ENCODE results near the gene SUFU.
A peak's percentile ranks its signal among the peaks of the same experiment; 100 is the strongest.

Gene SUFU

DNA sequence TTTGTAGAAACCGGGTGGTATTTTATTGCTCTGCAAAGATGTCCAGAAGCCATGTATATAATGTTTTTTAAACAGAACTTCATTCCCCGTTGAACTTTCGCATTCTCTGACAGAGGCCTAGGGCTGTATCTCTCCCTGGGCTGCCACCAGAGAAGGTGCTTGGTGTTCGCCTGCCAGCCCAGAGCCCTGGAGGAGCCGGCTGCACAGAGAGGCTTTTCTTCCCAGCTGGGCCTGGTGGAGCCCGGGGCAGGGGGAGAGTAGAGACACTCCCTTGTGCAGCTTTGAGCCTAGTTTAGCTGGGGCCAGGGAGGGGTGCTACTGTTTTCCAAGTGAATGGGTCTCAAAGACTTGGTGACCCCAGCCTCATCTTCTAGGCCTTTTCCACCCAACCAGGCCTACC lies 126.9 kb downstream of the SUFU start:
- Histone ChIP-seq H3K27ac (ENCODE audit: insufficient read depth, low read length, poor library complexity, severe bottlenecking) (no peak overlapping the region), H3K4me3 (ENCODE audit: insufficient read depth, low read depth, low read length, poor library complexity, severe bottlenecking) (no peak overlapping the region), H3K4me1 (ENCODE audit: control insufficient read depth, insufficient read depth, low read length, poor library complexity, severe bottlenecking) (peaks cover 31% of the 10 kb centered on the region), H3K9me3 (ENCODE audit: control insufficient read depth, low read length) (no peaks in the 10 kb centered on the region), H3K36me3 (ENCODE audit: control insufficient read depth, insufficient read depth, low read length) (peaks cover 18% of the 10 kb centered on the region), H3K27me3 (replicated peaks; ENCODE audit: control insufficient read depth, insufficient read depth, low read length, poor library complexity, severe bottlenecking) (no peaks in the 10 kb centered on the region)
- no peak for DNase-seq

- peaks cover 18% of the 10 kb centered on the region for H3K36me3 ChIP-seq (ENCODE audit: control insufficient read depth, insufficient read depth, low read length)
- H3K27ac ChIP-seq (ENCODE audit: insufficient read depth, low read length, poor library complexity, severe bottlenecking) = peak overlapping the region; percentile 43
- H3K9me3 ChIP-seq (ENCODE audit: control insufficient read depth, low read length) = no peaks in the 10 kb centered on the region
- DNase-seq = no peak
- H3K27me3 ChIP-seq (replicated peaks; ENCODE audit: control insufficient read depth, insufficient read depth, low read length, poor library complexity, severe bottlenecking) = no peaks in the 10 kb centered on the region
- H3K4me3 ChIP-seq (ENCODE audit: insufficient read depth, low read depth, low read length, poor library complexity, severe bottlenecking) = no peak overlapping the region
- H3K4me1 ChIP-seq (ENCODE audit: control insufficient read depth, insufficient read depth, low read length, poor library complexity, severe bottlenecking) = peaks cover 36% of the 10 kb centered on the region
These were observed 128.0 kb downstream of the SUFU start for GRCh38 chr10:102631525-102632393.

DNA sequence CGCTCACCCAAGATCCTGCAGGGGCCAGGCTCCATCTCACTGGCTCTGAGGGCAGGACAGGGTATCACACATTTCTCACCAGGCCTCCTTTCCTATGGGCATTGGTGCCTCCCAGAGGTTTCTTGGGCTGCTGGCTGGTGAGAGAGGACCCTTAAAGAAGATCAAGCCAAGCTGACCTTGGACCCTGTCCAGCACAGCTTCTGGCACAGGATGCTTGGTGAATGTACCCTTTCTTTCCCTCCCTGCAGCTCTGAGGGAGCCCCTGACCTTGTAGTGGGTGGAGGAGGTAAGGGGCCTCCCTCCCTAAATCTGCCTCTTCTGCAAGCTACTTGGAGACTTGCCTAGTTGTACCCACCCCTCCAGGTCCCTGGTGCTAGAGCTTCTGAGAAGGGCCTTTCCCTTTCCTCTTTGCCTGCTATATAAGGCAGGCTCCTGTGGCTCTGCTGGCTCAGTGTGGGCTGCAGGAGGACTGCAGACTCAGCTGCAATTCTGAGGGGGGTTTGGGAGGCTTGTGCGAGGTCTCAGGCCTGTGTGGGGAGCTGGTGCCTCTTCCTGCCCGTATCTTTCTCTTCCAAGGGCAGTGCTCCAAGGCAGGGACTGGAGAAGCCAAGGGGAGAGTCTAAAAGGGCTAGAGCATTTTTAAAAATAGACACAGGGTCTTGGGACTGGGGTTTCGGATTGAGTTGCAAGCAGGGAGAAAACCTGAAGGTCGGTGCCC lies 128.8 kb downstream of the SUFU start:
- no peak for DNase-seq
- no peaks in the 10 kb centered on the region for H3K9me3 ChIP-seq (ENCODE audit: control insufficient read depth, low read length)
- no peak overlapping the region for H3K4me3 ChIP-seq (ENCODE audit: insufficient read depth, low read depth, low read length, poor library complexity, severe bottlenecking)
- no peaks in the 10 kb centered on the region for H3K27me3 ChIP-seq (replicated peaks; ENCODE audit: control insufficient read depth, insufficient read depth, low read length, poor library complexity, severe bottlenecking)
- peaks cover 36% of the 10 kb centered on the region for H3K4me1 ChIP-seq (ENCODE audit: control insufficient read depth, insufficient read depth, low read length, poor library complexity, severe bottlenecking)
- peak overlapping the region; percentile 43 for H3K27ac ChIP-seq (ENCODE audit: insufficient read depth, low read length, poor library complexity, severe bottlenecking)
- H3K36me3 ChIP-seq (ENCODE audit: control insufficient read depth, insufficient read depth, low read length) = peaks cover 13% of the 10 kb centered on the region

DNA sequence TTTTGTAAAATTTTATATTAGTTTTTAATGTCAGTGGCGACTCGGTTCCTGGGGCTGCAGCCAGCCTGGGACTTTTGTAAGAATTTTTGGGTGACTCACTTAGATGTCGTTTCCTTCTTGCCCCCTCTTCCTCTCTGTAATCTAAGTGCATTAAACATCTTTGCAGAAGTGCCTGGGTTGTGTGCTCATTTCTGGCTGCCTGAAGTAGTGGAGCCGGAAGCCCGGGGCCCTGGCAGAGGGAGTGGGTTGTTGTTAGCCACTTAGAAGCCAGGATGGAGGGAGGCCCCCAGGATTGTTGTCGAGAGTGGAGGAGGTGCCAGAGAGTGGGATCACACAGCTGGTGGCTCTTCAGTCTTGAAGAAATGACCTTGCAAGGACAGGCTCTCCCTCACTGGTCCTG lies 129.5 kb downstream of the SUFU start:
- Histone ChIP-seq H3K27me3 (replicated peaks; ENCODE audit: control insufficient read depth, insufficient read depth, low read length, poor library complexity, severe bottlenecking) (no peaks in the 10 kb centered on the region), H3K9me3 (ENCODE audit: control insufficient read depth, low read length) (no peaks in the 10 kb centered on the region), H3K27ac (ENCODE audit: insufficient read depth, low read length, poor library complexity, severe bottlenecking) (peak overlapping the region; percentile 43), H3K36me3 (ENCODE audit: control insufficient read depth, insufficient read depth, low read length) (peaks cover 12% of the 10 kb centered on the region), H3K4me1 (ENCODE audit: control insufficient read depth, insufficient read depth, low read length, poor library complexity, severe bottlenecking) (peaks cover 36% of the 10 kb centered on the region), H3K4me3 (ENCODE audit: insufficient read depth, low read depth, low read length, poor library complexity, severe bottlenecking) (no peak overlapping the region)
- no peak for DNase-seq

DNA sequence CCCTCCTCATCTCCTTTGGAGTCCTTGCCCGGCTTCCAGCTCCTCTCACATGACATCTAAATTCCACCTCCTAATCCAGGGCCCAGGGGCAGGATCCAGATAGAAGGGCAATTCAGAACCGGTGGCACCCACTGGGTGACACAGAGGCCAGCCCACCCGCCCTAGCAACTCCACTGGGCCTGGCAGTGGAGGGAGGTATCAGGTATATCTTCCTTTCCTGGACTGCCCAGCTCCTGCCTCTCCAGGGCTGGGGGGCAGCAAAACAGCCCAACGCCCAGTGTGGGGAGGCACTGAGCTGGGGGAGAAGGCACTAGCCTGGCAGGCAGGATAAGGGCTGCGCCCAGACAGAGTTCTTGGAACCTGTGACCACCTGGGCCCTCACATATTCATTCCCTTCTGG lies 130.1 kb downstream of the SUFU start:
- H3K36me3 ChIP-seq (ENCODE audit: control insufficient read depth, insufficient read depth, low read length) = peaks cover 12% of the 10 kb centered on the region
- no peaks in the 10 kb centered on the region for H3K27me3 ChIP-seq (replicated peaks; ENCODE audit: control insufficient read depth, insufficient read depth, low read length, poor library complexity, severe bottlenecking)
- no peaks in the 10 kb centered on the region for H3K9me3 ChIP-seq (ENCODE audit: control insufficient read depth, low read length)
- no peak overlapping the region for H3K4me3 ChIP-seq (ENCODE audit: insufficient read depth, low read depth, low read length, poor library complexity, severe bottlenecking)
- H3K4me1 ChIP-seq (ENCODE audit: control insufficient read depth, insufficient read depth, low read length, poor library complexity, severe bottlenecking) = peaks cover 36% of the 10 kb centered on the region
- DNase-seq = no peak
- peak overlapping the region; percentile 43 for H3K27ac ChIP-seq (ENCODE audit: insufficient read depth, low read length, poor library complexity, severe bottlenecking)

GRCh38 chr10:102634686-102635085 lies 130.9 kb downstream of the SUFU start:
- H3K36me3 ChIP-seq (ENCODE audit: control insufficient read depth, insufficient read depth, low read length) = peaks cover 8% of the 10 kb centered on the region
- no peak overlapping the region for H3K4me3 ChIP-seq (ENCODE audit: insufficient read depth, low read depth, low read length, poor library complexity, severe bottlenecking)
- H3K4me1 ChIP-seq (ENCODE audit: control insufficient read depth, insufficient read depth, low read length, poor library complexity, severe bottlenecking) = peaks cover 36% of the 10 kb centered on the region
- no peaks in the 10 kb centered on the region for H3K27me3 ChIP-seq (replicated peaks; ENCODE audit: control insufficient read depth, insufficient read depth, low read length, poor library complexity, severe bottlenecking)
- peak overlapping the region; percentile 35 for H3K27ac ChIP-seq (ENCODE audit: insufficient read depth, low read length, poor library complexity, severe bottlenecking)
- H3K9me3 ChIP-seq (ENCODE audit: control insufficient read depth, low read length) = no peaks in the 10 kb centered on the region
- DNase-seq = no peak

DNA sequence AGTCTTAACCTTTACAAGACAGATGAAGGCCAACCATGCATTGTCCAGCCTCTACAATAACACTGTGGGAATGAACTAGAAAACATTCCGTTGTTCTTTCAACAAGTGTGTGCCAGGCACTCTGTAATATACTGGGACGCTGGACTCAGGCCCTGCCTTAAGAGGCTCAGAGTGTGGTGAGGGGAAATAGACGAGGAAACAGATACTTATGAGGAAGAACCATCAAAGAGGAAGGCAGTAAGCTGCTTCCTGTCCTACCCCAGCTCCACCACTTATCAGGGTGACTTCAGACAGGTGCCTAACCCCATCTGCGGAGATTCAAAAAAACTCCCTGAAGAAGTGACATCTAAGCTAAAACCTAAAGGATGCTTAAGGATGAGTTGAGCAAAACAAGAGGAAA lies 131.6 kb downstream of the SUFU start:
- H3K9me3 ChIP-seq (ENCODE audit: control insufficient read depth, low read length) = no peaks in the 10 kb centered on the region
- no peak overlapping the region for H3K4me3 ChIP-seq (ENCODE audit: insufficient read depth, low read depth, low read length, poor library complexity, severe bottlenecking)
- H3K4me1 ChIP-seq (ENCODE audit: control insufficient read depth, insufficient read depth, low read length, poor library complexity, severe bottlenecking) = peaks cover 36% of the 10 kb centered on the region
- no peak for DNase-seq
- peak overlapping the region; percentile 35 for H3K27ac ChIP-seq (ENCODE audit: insufficient read depth, low read length, poor library complexity, severe bottlenecking)
- H3K27me3 ChIP-seq (replicated peaks; ENCODE audit: control insufficient read depth, insufficient read depth, low read length, poor library complexity, severe bottlenecking) = no peaks in the 10 kb centered on the region
- H3K36me3 ChIP-seq (ENCODE audit: control insufficient read depth, insufficient read depth, low read length) = peaks cover under 1% of the 10 kb centered on the region

GRCh38 chr10:102639537-102639936 lies 135.8 kb downstream of the SUFU start:
- Histone ChIP-seq H3K4me3 (ENCODE audit: insufficient read depth, low read depth, low read length, poor library complexity, severe bottlenecking) (no peak overlapping the region), H3K36me3 (ENCODE audit: control insufficient read depth, insufficient read depth, low read length) (no peaks in the 10 kb centered on the region), H3K27ac (ENCODE audit: insufficient read depth, low read length, poor library complexity, severe bottlenecking) (no peak overlapping the region), H3K9me3 (ENCODE audit: control insufficient read depth, low read length) (no peaks in the 10 kb centered on the region), H3K4me1 (ENCODE audit: control insufficient read depth, insufficient read depth, low read length, poor library complexity, severe bottlenecking) (peaks cover 21% of the 10 kb centered on the region), H3K27me3 (replicated peaks; ENCODE audit: control insufficient read depth, insufficient read depth, low read length, poor library complexity, severe bottlenecking) (no peaks in the 10 kb centered on the region)
- no peak for DNase-seq

GRCh38 chr10:102641402-102641801 lies 137.6 kb downstream of the SUFU start:
- Histone ChIP-seq H3K4me3 (ENCODE audit: insufficient read depth, low read depth, low read length, poor library complexity, severe bottlenecking) (peak overlapping the region; percentile 92), H3K36me3 (ENCODE audit: control insufficient read depth, insufficient read depth, low read length) (no peaks in the 10 kb centered on the region), H3K27ac (ENCODE audit: insufficient read depth, low read length, poor library complexity, severe bottlenecking) (peak overlapping the region; percentile 89), H3K27me3 (replicated peaks; ENCODE audit: control insufficient read depth, insufficient read depth, low read length, poor library complexity, severe bottlenecking) (no peaks in the 10 kb centered on the region), H3K9me3 (ENCODE audit: control insufficient read depth, low read length) (no peaks in the 10 kb centered on the region), H3K4me1 (ENCODE audit: control insufficient read depth, insufficient read depth, low read length, poor library complexity, severe bottlenecking) (peaks cover 6% of the 10 kb centered on the region)
- DNase-seq = no peak
